HG03097 (cell line): ENCODE data around the gene PTPRE.

Experiments used
- ATAC-seq: cut with Tn5 transposase; IDR thresholded peaks from one replicate; pipeline ENCODE4 v1.9.1; 2021; ENCODE audit not compliant: unreplicated experiment, low FRiP score

PTPRE gene

DNA sequence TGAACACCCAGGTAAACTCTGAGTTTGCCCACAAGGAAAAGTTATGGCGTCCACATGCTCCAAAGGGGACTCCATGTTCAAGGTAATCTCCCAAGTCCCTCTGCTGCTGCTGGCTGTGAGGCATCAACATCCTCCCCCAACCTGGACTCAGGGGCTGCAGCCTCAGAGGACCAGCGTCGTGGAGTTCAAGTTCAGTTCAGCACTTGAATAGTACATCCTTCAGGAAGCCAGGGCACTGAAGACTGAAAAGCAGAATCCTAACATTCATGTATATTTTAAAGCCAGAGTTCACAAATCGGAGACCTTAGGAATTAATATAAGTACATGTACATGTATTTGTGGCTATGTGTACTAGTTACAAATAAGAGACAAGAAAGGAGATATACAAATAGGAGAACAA lies 90.4 kb downstream of the PTPRE start:
- ATAC-seq = no peak

GRCh38 chr10:127997937-127998336 lies 91.0 kb downstream of the PTPRE start:
- no peak for ATAC-seq

GRCh38 chr10:127998501-127999144 lies 91.7 kb downstream of the PTPRE start:
- ATAC-seq = no peak

- no peak for ATAC-seq
These were observed 92.6 kb downstream of the PTPRE start for GRCh38 chr10:127999297-128000129.

- no peak for ATAC-seq
These were observed 93.8 kb downstream of the PTPRE start for GRCh38 chr10:128000471-128001362.

DNA sequence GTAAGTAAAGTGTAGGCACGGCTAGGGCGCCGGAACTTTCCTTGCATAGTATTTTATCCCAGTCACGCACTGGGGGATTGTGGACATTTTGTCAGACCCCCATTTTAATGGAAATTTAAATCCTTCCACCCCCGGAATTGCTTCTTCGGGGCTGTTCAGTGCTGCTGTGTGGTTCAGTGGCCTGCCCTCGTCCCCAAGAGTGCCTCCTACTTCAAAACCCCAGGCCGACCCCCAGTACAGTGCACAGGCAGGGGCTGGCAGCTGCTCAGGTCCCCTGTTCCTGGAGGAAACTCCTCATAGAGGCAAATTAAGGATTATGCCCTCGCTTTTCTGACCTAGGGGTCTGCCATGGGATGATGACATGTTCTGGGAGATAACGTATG lies 94.5 kb downstream of the PTPRE start:
- ATAC-seq = no peak

DNA sequence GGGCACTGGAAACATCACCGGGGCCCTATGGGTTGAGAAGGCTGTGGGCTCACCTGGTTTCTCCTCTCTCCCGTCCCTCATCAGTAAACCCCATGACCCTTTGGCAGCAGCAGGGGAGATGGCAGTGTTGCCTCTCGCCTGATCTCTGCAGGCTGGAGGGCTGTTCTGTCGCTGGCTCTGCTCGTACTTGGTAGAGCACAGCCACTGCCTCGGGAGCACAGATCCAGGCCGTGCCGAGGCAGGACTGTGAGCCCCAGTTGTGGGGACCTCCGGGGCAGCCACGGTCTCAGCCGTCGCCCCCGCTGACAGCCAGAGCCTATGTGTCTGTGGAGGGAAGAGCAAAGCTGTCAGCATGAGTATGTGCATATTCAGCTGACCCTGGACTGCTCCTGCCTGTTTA lies 94.9 kb downstream of the PTPRE start:
- ATAC-seq = no peak

DNA sequence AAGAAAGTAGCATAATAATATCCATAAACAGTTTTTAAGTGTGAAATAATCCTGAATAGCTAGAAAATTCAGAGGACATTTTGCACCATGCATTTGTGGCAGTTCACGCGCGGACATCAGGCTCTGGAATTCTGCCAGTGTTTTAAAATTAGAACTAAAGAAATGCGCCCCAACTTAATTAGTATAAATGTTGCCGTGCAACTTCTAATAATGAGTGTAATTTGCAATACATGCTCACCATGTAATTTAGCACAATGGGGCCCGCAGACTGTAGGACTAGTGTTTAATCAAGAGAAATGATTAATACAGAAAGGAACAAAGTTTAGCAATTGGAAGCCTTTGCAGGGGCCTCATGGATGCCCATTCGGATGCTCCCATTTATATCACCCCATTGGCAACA lies 96.6 kb downstream of the PTPRE start:
- ATAC-seq = no peak

DNA sequence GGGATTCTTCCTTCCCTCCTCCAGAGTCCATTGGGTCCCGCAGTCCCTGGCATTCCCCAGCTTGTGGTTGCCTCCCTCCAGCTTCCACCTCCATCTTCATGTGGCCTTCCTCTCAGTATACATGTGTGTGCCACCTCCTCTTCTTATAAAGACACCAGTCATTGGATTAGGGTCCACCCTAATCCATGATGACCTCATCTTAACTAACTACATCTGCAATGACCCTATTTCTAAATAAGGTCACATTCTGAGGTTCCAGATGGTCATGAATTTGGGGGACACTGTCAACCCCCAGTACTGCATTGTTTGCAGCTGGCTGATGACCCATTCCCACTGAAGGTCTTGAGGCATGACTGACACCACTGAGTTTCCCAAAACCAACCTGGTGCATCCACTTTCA lies 99.0 kb downstream of the PTPRE start:
- no peak for ATAC-seq

DNA sequence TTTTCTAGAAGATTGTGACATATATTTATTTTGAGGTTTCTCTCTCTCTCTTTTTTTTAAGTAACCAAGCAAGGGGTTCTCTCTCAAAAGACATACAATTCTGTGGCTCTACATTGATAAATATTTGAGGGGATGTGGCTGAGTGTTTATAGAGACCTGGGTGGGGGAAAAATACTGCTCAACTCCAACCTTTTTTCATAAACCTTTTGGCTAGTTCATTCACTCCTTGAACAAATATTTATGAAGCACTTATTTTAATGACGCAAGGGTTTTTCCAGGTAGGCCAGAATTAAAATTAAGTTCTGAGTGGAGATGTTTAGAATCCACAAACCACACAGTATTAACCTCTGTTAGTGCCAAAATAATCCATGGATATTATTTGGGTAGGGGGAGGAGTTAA lies 100.2 kb downstream of the PTPRE start:
- no peak for ATAC-seq

DNA sequence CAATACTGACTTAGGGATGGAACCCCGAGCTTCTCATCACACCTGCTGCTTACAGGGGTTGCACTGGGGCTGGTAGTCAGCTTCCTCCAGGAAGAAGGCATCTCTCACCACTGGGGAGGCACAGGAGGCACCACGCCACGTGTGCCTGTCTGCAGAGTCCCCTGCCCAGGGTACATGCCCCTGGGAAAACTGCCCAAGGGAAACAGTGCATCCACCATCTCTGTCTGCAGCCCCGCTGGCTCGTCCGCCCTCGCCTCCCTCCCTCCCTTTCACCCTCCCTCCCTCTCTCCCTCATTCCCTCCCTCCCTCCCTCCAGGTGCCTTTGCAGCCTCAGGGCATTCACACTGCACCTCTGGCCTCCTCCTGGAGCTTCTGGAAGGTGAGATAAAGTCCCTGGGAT lies 101.1 kb downstream of the PTPRE start:
- no peak for ATAC-seq

DNA sequence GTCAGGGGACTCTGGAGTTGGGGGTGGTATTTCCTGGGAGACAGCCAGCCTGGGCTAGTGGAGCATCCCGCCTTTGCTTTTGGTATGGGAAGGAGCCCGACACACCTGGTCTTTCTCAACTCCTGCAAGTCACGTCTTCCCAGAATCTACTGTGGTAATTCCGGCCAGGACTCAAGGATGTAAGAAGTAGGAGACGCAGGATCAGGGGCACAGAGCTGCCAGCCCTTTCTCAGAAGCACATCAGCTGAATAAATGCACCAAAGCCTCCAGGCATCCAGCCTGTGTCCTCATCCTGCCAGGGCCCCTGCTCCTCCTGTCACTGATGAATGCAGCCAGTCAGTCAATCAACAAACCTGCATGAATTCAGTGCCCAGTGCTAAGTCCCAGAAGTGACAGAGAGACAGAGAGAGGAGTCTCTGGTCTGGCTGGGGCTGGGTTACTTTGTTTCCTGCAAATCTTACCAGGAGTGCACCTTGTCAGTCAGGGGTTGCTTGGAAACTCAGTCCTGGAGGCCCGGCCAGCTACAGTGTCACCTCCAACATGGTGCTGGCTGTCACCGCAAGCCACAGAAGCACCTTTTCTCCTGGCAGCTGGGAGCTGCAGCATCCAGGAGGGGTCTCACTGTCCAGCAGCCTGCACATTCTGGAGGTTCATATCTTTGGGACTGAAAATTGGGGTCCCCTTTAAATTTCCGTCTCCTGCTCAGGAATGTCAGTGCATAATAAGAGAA lies 101.8 kb downstream of the PTPRE start:
- ATAC-seq = no peak

GRCh38 chr10:128009372-128010126 lies 102.6 kb downstream of the PTPRE start:
- no peak for ATAC-seq

DNA sequence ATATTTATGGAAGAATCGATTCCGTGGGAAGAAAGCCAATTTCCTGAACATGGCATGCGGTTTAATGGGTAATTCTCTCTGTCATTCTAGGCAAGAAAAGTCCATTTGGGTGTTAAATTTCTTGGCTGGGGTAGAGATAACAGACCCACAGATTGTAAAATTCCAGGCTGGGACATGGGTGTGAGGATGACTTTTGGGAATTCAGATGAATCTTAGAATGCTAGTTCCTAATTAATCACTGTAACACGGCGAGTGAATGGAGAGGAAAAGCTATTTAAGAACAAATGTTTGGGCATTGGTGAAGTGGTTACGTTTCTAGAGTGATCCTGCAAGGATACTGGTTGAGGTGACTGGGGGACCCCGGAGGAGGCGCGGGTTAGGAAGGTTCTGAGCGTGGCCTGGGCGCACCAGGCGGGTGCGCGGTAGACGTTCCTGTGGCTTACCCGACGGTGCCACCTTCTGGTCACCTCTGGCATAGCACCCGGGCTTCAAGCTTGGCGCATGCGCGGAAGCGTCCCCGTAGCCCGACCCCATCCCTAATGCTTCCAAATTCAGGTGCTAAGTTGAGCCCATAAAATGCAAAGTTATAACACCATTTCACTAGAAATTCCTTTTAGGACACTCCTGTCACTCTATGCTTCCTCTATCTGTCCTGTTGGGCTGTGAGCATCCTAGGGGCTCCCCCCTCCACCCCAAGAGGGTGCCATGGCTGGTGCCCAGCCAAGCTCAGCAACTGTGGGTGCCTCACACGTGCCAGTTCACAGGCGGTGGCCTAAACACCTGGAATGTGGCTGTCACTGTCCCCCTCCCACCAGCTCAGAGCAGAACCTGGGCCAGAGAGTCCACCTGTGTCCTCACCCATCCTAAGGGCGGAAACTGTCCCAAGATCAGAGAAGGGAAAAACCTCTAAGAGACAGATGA lies 104.4 kb downstream of the PTPRE start:
- peak; percentile 73 for ATAC-seq

DNA sequence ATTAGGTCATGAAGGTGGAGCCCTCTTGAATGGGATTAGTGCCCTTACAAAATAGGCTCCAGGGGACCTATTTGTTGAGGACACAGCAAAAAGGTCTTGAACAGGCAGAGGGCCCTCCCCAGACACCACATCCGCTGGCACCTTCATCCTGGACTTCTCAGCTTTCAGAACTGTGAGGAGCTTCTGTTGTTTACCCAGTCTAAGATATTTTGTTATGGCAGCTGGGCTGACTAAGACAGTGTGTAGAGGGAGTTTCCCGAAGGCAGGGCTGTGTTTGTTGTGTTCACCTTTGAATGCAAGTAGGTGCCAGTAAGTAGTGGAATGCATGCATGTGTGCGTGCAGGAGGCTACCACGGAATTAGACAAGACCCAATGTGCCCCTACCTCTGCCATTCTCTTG lies 106.7 kb downstream of the PTPRE start:
- no peak for ATAC-seq

GRCh38 chr10:128014236-128014635 lies 107.3 kb downstream of the PTPRE start:
- ATAC-seq = no peak

DNA sequence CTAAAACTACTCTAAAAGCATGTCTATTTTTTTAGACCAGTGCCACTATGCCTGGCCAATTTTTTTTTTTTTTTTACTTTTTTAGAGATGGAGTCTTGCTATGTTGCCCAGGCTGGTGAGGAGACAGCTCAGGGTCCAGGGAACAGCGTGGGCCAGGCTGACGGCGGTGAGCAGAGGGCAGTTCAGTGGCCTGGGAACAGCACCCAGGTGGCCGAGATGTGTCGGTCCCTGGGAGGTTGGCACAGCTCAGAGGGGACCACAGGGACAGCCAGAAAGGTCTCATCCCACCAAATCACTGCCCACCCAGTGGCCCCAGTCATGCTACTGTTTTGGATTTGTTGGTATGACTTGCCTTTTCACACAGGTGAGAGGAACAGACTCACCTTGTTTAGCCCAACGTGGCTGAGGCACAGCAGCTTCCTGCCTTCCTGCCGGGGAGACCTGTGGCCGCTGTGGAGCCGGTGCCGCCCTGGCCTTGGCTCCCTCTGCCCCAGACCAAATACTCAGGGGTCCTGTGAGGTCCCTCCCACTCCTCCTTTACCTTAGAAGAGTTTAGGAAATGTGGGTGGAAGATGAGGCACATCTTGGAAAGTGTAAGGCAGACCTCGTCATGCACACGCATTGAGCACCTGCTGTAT lies 109.6 kb downstream of the PTPRE start:
- no peak for ATAC-seq

GRCh38 chr10:128017822-128018221 lies 110.9 kb downstream of the PTPRE start:
- no peak for ATAC-seq
